Measurements from ENCODE around the gene MPND.

The MPND gene

GRCh38 chr19:4343370-4344307 is at the start of gene MPND:
Gene MPND (plus strand): TSS chr19:4343562. CDS start chr19:4343594, 32 bp downstream.
- peak; percentile 73 for DNase-seq

DNA sequence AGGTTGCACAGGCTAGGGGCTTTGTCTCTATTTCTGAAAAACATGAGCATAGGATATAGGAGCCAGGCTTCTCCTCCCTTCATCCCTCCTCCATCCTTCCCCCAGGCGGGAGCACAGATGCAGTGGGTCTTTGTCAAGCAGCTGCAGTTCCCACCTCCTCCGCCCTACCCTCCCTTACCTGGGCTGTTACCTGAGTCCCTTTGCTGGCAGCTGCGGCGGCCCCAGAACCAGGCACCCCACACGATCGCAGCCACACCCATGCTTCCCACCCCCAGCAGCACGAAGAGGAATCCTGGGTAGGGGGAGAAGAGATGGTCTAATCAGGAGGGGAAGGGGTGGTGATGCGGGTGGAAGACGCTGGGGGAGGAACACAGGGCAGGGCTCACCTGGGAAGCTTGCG is 49.0 kb upstream of the MPND start:
- no peak for DNase-seq

GRCh38 chr19:4295972-4296771 is 47.2 kb upstream of the MPND start:
- DNase-seq, result no peak

DNA sequence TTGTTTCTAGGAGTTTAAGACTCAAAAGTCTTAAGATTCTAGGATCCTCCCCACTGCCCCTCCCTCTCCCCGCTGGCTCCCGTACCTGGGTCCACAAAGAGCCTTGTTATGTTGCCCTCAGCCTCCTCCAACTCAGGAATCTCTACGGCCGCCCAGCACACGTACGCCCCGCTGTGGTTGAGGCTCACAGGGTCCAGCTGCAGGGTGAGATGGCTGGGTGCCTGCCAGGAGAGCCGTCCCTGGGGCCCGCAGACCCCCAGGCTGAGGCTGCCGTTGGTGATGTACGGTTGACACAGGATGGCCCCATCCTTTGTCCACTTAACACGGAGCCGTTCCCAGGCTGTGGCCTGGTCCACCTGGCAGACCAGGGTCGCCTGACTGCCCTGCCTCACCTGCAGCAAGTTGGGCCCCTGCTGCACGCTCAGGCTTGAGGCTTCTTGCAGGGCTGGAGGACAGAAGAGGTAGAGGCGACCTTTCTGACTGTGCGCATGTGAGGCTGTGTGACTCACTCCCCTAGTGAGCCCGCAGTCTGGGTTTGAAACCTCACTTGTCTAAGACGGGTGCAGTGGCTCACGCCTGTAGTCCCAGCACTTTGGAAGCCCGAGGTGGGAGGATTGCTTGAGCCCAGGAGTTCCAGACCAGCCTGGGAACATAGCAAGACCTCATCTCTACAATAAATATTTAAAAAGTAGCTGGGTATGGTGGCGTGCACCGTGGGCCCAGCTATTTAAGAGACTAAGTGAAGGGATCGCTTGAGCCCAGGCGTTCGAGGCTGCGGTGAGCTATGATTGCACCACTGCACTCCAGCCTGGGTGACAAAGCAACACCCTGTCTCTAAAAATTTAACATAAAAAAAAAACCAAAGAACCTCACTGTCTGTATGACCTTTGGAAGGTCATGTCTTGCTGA is 45.2 kb upstream of the MPND start:
- no peak for DNase-seq

- DNase-seq, result no peak
These were observed 44.4 kb upstream of the MPND start for GRCh38 chr19:4298810-4299550.

DNA sequence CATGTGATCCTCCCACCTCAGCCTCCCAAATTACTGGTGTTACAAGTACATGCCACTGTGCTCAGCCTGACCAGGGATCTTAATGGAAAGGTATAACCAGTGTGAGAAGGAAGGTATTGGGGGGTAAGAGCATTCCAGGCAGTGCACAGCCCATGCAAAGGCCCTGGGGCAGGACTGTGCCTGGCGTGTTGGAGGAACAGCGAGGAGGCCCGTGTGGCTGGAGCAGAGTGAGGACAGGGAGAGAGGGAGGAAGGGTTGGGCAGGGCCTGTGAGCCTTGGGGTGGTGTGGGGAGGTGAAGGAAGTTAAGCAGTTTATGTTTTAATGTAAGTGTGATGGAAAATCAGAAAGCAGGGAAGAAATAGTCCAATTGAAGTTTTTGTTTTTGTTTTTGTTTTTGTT is 42.8 kb upstream of the MPND start:
- no peak for DNase-seq

GRCh38 chr19:4301590-4302242 is 41.6 kb upstream of the MPND start:
- DNase-seq, result no peak

- DNase-seq, result no peak
These were observed 41.1 kb upstream of the MPND start, which contains the start of gene TMIGD2 for GRCh38 chr19:4302243-4302640. Gene TMIGD2 (minus strand): TSS chr19:4302389. CDS start chr19:4302385, 4 bp downstream.

DNA sequence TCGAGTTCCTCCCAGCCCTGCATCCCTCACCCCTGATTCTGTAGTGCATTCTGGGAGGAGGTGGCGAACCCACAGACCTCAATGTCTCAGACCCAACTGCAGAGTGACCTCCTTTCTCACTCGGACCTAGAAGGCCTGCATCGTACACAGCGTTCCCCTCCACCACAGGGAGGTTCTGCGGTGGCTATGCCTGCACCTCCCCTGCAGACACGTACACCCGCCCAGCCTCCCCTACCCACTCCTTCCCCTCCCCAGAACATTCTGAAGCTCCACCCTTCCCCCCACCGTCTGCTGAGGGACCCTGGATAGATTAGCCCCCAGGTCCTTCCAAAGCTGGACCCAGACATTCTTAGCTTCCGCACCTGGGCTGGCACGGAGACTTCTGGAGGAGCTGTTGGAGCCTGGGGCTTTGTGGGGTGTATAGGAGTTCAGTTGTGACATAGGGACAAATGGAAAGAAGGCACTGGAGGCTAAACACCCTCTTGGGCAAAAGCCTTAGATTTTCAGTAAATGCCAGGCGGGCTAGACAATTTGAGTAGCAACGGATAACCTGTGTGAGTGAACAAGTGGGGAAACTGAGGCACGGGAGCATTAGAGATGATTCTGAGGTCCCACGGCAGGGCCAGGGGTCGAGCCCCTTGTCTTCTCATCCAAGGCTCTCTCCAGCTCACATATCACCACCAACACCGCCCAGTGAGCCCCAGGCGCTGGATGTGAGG is 39.4 kb upstream of the MPND start:
- DNase-seq, result no peak

GRCh38 chr19:4304538-4305256 is 38.7 kb upstream of the MPND start, which contains the start of gene FSD1:
Gene FSD1 (plus strand): TSS chr19:4304598. CDS start chr19:4304747, 149 bp downstream.
- DNase-seq, result peak; percentile 57

DNA sequence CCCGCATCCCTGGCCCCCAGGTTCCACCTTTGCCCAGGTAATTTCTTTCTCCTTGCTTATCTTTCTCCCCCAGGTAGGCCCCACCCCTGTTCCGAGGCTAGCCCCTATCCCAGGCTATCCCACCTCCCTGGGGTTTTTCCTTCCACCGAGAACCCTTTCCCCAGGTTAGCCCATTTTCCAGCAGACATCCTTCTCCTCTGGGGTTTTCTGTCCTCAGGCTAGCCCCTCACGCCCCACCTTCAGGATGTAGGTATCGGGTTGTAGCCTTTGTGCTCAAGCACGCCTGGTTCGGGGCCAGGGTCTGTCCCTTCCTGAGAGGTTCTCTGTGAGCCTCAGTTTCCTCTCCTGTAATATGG is 38.1 kb upstream of the MPND start:
- no peak for DNase-seq

DNA sequence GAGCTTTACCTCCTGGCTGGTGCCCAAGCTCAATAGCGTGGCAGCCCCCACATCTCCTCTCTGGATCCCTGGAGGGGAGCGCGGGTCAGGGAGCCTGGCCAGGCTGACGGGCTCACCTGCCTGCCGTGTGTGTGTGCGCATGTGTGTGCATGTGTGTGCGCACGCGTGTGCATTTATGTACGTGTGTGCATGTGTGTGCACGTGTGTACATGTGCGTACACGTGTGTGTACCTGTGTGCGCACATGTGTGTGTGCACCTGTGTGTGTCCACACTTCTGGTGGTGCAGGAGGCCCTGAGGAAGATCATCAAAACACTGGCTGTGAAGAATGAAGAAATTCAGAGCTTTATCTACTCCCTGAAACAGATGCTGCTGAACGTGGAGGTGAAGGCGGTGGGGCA is 37.7 kb upstream of the MPND start:
- no peak for DNase-seq

GRCh38 chr19:4310247-4311121 is 32.9 kb upstream of the MPND start:
- DNase-seq, result no peak

DNA sequence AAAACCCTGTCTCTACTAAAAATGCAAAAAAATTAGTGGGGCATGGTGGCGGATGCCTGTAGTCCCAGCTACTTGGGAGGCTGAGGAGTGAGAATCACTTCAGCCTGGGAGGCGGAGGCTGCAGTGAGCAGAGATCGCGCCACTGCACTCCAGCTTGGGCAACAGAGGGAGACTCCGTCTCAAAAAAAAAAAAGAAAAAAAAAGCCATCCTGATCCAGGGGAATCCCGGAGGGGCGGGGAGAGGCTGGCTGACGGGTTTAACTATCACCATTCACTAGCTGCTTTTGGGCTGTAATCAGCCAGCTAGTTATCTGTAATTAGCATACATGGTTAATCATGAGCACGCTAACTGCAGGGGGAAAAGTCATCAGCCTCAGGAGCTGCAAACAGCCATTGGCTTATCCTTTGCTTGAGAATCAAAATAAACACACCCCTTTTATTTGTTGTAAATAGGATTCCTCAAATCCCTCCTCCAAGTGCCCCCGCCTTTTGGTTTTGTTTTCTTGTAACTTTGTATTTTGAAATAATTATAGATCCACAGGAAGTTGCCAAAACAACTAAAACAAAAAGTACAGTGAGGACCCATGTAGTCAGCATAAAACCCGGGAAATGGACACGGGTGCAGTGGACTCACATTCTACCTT is 29.4 kb upstream of the MPND start:
- no peak for DNase-seq

GRCh38 chr19:4316956-4317355 is 26.4 kb upstream of the MPND start:
- no peak for DNase-seq

DNA sequence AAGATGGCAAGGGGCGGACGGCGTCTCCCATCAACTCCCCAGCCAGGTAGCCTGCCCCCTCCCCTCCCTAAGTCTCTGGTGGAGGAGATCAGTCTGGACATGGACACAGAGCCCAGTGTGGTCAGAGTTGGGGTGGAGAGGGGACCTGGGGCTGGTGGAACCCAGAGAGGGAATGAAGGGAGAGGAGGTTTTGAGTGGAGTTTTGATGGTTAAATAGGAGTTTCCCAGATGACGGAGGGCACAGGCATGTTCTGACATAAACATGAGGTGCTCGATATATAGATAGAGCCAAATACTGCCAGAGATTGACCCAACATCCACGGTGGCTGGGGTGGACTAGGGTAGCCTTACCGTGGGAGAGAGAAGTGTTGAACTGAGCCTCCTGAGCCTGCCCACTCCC is 24.9 kb upstream of the MPND start:
- no peak for DNase-seq

DNA sequence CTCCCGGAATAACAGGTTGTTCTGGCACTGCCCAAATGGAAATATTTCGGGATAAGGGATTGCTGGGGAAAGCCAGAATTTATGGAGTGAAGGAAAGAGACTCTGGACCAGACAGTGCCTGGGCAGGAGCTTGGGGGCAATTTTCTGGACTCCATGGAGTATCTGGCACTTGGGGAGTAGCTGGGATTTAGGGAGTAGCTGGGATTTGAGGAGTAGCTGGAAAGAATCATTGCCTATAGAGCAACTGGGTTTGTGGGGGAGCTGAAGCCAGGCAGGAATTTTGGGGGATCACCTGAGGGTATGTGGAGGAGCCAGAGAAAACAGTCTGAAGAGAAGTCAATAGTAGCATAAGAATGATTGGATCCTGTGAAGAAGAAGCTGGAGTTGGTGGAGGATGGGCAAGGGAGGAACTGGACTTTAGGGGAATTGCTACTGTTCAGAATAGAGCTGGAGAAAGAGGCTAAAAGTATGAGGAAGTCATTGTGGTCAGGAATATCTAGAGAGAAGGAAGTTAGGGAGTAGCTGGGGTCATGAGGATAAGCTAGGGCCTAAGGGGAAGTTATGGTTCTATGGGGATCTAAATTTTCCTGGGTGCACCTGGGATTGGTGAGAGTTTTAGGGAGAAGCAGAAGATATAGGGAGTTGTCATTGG is 24.2 kb upstream of the MPND start:
- DNase-seq, result no peak

DNA sequence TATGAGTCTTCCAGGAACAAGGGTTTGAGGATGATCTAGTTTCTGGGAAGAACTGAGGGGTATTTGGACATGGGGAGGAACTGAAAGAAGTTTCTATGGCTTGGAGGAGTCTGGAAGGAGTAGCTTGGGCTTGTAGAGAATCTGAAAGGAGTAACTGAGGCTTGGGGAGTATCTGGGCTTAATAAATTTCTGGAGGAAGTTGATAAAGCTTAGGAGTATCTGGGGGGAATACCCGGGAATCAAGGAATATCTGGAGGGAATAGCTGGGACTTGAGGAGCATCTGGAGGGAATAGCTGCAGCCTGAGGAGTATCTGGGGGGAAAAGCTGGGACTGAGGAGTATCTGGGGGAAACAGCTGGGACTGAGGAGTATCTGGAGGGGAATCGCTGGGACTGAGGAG is 22.9 kb upstream of the MPND start:
- no peak for DNase-seq
